Endothelial cell of umbilical vein (primary cell): ENCODE data around the gene CLCN6. TPM values are rescaled to one million over a fixed set of nuclear protein-coding genes. Genes with fewer than 3 reads are reported as not detected.
A peak's percentile ranks its signal among the peaks of the same experiment; 100 is the strongest.

ENCODE experiments used
- BruUV-seq: library from RNA; stranded (reverse); fragments of 400-500 nt; replicated peaks from 2 replicates; lab custom pipeline; 2021; lab: Mats Ljungman, UMichigan
- CTCF ChIA-PET: fragments of 300-600, 350-600 bp; sonication (Branson Sonifier 250); formaldehyde crosslinking; loops from one replicate; lab custom pipeline; 2021; ENCODE audit warnings: antibody characterized with exemption, inconsistent platforms; lab: Charles Lee
- POLR2A ChIA-PET: fragments of 300-600, 350-600 bp; sonication (Branson Sonifier 250); formaldehyde crosslinking; loops from one replicate; lab custom pipeline; 2021; ENCODE audit warnings: antibody characterized with exemption, inconsistent platforms; lab: Charles Lee
- DNase-seq: peaks from one replicate; pipeline ENCODE4 v3.0.0-alpha.2; 2011; ENCODE audit warnings: low read depth, low spot score
- FAIRE-seq: peaks from 2 replicates; lab custom pipeline; 2011; peaks lifted over from hg19 to GRCh38; lab: Jason Lieb, UNC
- H2AFZ ChIP-seq: 2 replicates; pipeline ENCODE4 v1.6.0; 2012; ENCODE audit warnings: low read depth, low read length, control low read depth, inconsistent platforms
- H3K27ac ChIP-seq: 2 replicates; pipeline ENCODE4 v1.5.1; 2011; ENCODE audit warnings: low read depth, mild to moderate bottlenecking, control low read depth, low read length, moderate library complexity; ENCODE audit not compliant: insufficient read depth
- H3K27me3 ChIP-seq, 2 experiments: 2 replicates each; pipeline versions ENCODE4 v1.6.0 to v1.6.1; 2011; ENCODE audit warnings: low read length in 2 of 2, mixed read lengths in 1 of 2; ENCODE audit not compliant: control insufficient read depth in 2 of 2, insufficient read depth in 2 of 2
- H3K36me3 ChIP-seq, 2 experiments: 2 replicates in 1 of 2; 3 replicates in 1 of 2; pipeline ENCODE4 v1.5.1; 2011; ENCODE audit warnings: low read length in 2 of 2, mild to moderate bottlenecking in 1 of 2, moderate library complexity in 1 of 2; ENCODE audit not compliant: control insufficient read depth in 2 of 2, insufficient read depth in 2 of 2; ENCODE audit errors: extremely low read depth in 1 of 2
- H3K4me1 ChIP-seq: 3 replicates; pipeline ENCODE4 v1.5.1; 2011; ENCODE audit warnings: mild to moderate bottlenecking, low read length; ENCODE audit not compliant: control insufficient read depth, insufficient read depth; ENCODE audit errors: extremely low read depth
- H3K4me2 ChIP-seq: 2 replicates; pipeline ENCODE4 v1.6.1; 2011; ENCODE audit warnings: low read length, control low read depth, mixed read lengths; ENCODE audit not compliant: insufficient read depth
- H3K4me3 ChIP-seq, 3 experiments: fragments of 200-600 bp in 1 of 3; sonication (generic), shearing (Covaris generic) in 1 of 3; replicated peaks in 1 of 3; 2 replicates each; pipeline ENCODE4 v1.5.1; 2011 to 2016; ENCODE audit warnings: control low read depth in 3 of 3, low read length in 3 of 3, mild to moderate bottlenecking in 2 of 3, inconsistent platforms in 1 of 3, low read depth in 1 of 3, moderate library complexity in 1 of 3; ENCODE audit not compliant: insufficient read depth in 1 of 3
- H3K79me2 ChIP-seq: 2 replicates; pipeline ENCODE4 v1.6.0; 2012; ENCODE audit warnings: low read length, inconsistent platforms; ENCODE audit not compliant: control insufficient read depth, insufficient read depth
- H3K9ac ChIP-seq: replicated peaks from 2 replicates; pipeline ENCODE3; 2011; ENCODE audit warnings: low read length, control low read depth; ENCODE audit not compliant: insufficient read depth; ENCODE audit errors: extremely low read depth
- H3K9me1 ChIP-seq: replicated peaks from 3 replicates; pipeline ENCODE4 v1.6.0; 2011; ENCODE audit warnings: mild to moderate bottlenecking, low read length; ENCODE audit not compliant: control insufficient read depth, insufficient read depth; ENCODE audit errors: extremely low read depth
- H3K9me3 ChIP-seq: replicated peaks from 2 replicates; pipeline ENCODE4 v1.5.1; 2012; ENCODE audit warnings: low read length, inconsistent platforms; ENCODE audit not compliant: control insufficient read depth, insufficient read depth
- H4K20me1 ChIP-seq: replicated peaks from 2 replicates; pipeline ENCODE3; 2011; ENCODE audit warnings: mild to moderate bottlenecking, low read length; ENCODE audit not compliant: control insufficient read depth, insufficient read depth; ENCODE audit errors: extremely low read depth
- EZH2 ChIP-seq: IDR thresholded peaks from 2 replicates; pipeline ENCODE4 v1.6.1; 2012; ENCODE audit warnings: borderline replicate concordance, low read depth, mild to moderate bottlenecking, moderate library complexity, low read length, inconsistent platforms; ENCODE audit not compliant: severe bottlenecking
- FOS ChIP-seq: IDR thresholded peaks from 2 replicates; pipeline ENCODE4 v1.6.1; 2011; ENCODE audit warnings: mild to moderate bottlenecking, low read length, moderate library complexity, borderline replicate concordance; ENCODE audit not compliant: insufficient read depth
- GATA2 ChIP-seq: IDR thresholded peaks from 2 replicates; pipeline ENCODE4 v1.7.0; 2011; ENCODE audit warnings: low read depth, mild to moderate bottlenecking, moderate library complexity, mixed read lengths, low read length; ENCODE audit not compliant: insufficient read length, insufficient read depth
- JUN ChIP-seq: IDR thresholded peaks from 2 replicates; pipeline ENCODE4 v1.6.1; 2011; ENCODE audit warnings: borderline replicate concordance, low read depth; ENCODE audit not compliant: insufficient read length, insufficient read depth
- MYC ChIP-seq: IDR thresholded peaks from one replicate; pipeline ENCODE4 v1.6.1; 2011; ENCODE audit warnings: mild to moderate bottlenecking, low read depth, low read length
- POLR2A ChIP-seq: IDR thresholded peaks from 2 replicates; pipeline ENCODE4 v1.6.1; 2012; ENCODE audit warnings: low read depth, mild to moderate bottlenecking, control low read depth, low read length
- POLR2AphosphoS5 ChIP-seq: IDR thresholded peaks from 2 replicates; pipeline ENCODE4 v1.6.1; 2012; ENCODE audit warnings: low read depth, mild to moderate bottlenecking, control low read depth, low read length, moderate library complexity; ENCODE audit not compliant: insufficient read depth
- dilution Hi-C: fragments of 300-500 bp; cut with MboI; formaldehyde crosslinking; loops from one replicate; pipeline ENCODE4 v1.15.0; 2019; ENCODE audit warnings: low sequenced_read_pairs; ENCODE audit not compliant: extremely low pct_ligation_motif_present
- intact Hi-C: fragments of 100-400 bp; cut with micrococcal nuclease; formaldehyde crosslinking; loops from one replicate; pipeline ENCODE4 v1.10.0; 2022
- polyA plus RNA-seq, 4 experiments: library from polyadenylated mRNA; depleted of rRNA in 3 of 4; stranded (reverse) in 3 of 4; unstranded in 1 of 4; fragments of >200 nt; gene quantifications; 2 replicates each; pipeline versions ENCODE4 v1.2.1 to v1.2.3, GENCODE V29; 2011 to 2012; ENCODE audit warnings: missing spikeins in 1 of 4
- total RNA-seq: library from RNA; stranded (reverse); gene quantifications from 2 replicates; pipeline ENCODE4 v1.2.3, GENCODE V29; 2021
- TF ChIP-seq, protein P1 (sequence below): IDR thresholded peaks from 2 replicates; pipeline ENCODE4 v1.6.1; 2011; ENCODE audit not compliant: insufficient read depth, insufficient read length
- TF ChIP-seq, protein P2 (sequence below), 2 donors: IDR thresholded peaks; 1 replicate in 1 of 2; 2 replicates in 1 of 2; pipeline ENCODE4 v1.5.1; 2011; ENCODE audit warnings: low read length in 2 of 2, mild to moderate bottlenecking in 2 of 2, moderate library complexity in 2 of 2, control low read depth in 1 of 2, inconsistent platforms in 1 of 2, low read depth in 1 of 2; ENCODE audit not compliant: insufficient read depth in 1 of 2; ENCODE audit errors: extremely low read depth in 1 of 2

The CLCN6 gene
- total and polyA plus RNA-seq, 2 donors (not counting 3 experiments of a cell fraction or from before 2014, with no cell fraction given) = 20.4 to 41.2 TPM

DNA sequence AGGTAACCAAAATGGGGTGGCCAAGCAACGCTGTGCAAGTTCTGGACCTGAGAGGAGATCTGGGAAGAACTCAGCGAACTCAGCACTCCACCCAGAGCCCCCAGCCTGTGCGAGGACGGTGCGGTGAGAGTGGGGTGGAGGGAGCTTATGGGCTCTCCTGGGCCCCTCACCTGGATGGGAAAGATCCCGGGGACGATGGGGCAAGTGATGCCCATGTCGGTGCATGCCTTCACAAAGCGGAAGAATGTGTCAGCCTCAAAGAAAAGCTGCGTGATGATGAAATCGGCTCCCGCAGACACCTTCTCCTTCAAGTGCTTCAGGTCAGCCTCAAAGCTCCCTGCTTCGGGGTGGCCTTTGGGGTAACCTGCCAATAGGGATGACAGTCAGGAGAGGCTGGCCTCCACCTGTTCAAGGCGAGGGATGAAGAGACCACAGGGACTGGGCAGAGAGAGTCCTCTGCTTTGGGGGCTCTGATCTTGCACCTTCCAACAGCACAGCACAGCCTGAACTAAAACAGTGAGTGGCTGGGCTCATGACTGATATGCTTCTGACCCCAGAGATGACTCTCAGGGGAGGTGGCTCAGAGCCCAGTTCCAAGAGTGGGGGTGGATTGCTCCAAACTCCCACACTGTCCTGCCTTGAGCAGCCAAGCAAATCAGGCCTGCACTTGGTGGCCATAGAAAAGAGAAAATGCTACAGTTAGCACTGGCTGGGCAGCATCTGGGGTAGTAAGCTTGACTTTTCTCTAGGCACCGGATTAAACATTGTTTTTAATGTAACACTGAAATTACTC is 9.8 kb upstream of the CLCN6 start:
- no TSS peak for BruUV-seq
- intact Hi-C loops = loop anchor here (2.0 kb wide), 1 partner anchor 113 kb away; no protein-coding TSS in a partner anchor
- Histone ChIP-seq H3K9me1 (no peaks in the 10 kb centered on the region), H3K27ac (peak overlapping the region; percentile 55), H2AFZ (no peak overlapping the region), H3K9ac (no peak overlapping the region), H3K9me3 (no peaks in the 10 kb centered on the region), H3K4me1 (peaks cover 27% of the 10 kb centered on the region), H4K20me1 (no peaks in the 10 kb centered on the region), H3K79me2 (no peaks in the 10 kb centered on the region), H3K4me3 (no peak overlapping the region), H3K4me2 (no peak overlapping the region), H3K27me3 (no peaks in the 10 kb centered on the region), H3K36me3 (peaks cover 6 to 41% of the 10 kb centered on the region in 2 experiments)
- TF ChIP-seq JUN (no peak), GATA2 (no peak), EZH2 (no peak), POLR2A (no peak), MYC (no peak), FOS (no peak), POLR2AphosphoS5 (no peak)
- TF ChIP-seq, protein P1, sequence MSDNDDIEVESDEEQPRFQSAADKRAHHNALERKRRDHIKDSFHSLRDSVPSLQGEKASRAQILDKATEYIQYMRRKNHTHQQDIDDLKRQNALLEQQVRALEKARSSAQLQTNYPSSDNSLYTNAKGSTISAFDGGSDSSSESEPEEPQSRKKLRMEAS = no peak
- TF ChIP-seq, protein P2, sequence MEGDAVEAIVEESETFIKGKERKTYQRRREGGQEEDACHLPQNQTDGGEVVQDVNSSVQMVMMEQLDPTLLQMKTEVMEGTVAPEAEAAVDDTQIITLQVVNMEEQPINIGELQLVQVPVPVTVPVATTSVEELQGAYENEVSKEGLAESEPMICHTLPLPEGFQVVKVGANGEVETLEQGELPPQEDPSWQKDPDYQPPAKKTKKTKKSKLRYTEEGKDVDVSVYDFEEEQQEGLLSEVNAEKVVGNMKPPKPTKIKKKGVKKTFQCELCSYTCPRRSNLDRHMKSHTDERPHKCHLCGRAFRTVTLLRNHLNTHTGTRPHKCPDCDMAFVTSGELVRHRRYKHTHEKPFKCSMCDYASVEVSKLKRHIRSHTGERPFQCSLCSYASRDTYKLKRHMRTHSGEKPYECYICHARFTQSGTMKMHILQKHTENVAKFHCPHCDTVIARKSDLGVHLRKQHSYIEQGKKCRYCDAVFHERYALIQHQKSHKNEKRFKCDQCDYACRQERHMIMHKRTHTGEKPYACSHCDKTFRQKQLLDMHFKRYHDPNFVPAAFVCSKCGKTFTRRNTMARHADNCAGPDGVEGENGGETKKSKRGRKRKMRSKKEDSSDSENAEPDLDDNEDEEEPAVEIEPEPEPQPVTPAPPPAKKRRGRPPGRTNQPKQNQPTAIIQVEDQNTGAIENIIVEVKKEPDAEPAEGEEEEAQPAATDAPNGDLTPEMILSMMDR (IDR thresholded peaks at IDR 0.05; ENCODE audit: extremely low read depth in 1 of 2, insufficient read depth in 1 of 2, low read depth in 1 of 2, low read length in 2 of 2) = no peak
- peak; percentile 68 for FAIRE-seq
- ChIA-PET POLR2A (interaction anchor here (2.1 kb wide), 1 partner anchor 114 kb away, joined by 18 read pairs; no protein-coding TSS in a partner anchor), CTCF (interaction anchor here (1.1 to 1.5 kb wide), 2 partner anchors 10 to 42 kb away, joined by 4 to 13 read pairs; partner anchors contain the start of genes CLCN6 and MTHFR)
- dilution Hi-C loops = no loop called here
- DNase-seq = peak; percentile 58
